ENCODE data around the gene TTC32. TPM values are rescaled to one million over a fixed set of nuclear protein-coding genes. Genes with fewer than 3 reads are reported as not detected.

The TTC32 gene
- total and polyA plus RNA-seq, 2 experiments from 2014 or later = 4.6 to 17.0 TPM

- H3K27me3 ChIP-seq (ENCODE audit: insufficient read depth) = no peaks in the 10 kb centered on the region
- no peak overlapping the region for H3K27ac ChIP-seq (ENCODE audit: low read depth)
- no peaks in the 10 kb centered on the region for H3F3A ChIP-seq (replicated peaks; ENCODE audit: low read depth)
- no peak for TF ChIP-seq EZH2 (IDR thresholded peaks at IDR 0.05; ENCODE audit: low read depth, unreplicated experiment)
- TF ChIP-seq NANOG (IDR thresholded peaks at IDR 0.05; ENCODE audit: borderline replicate concordance) = no peak
- no peak for TF ChIP-seq CTCF (conservative IDR thresholded peaks at IDR 0.05; ENCODE audit: low read depth in 2 of 2)
- TF ChIP-seq JUNB (IDR thresholded peaks at IDR 0.05; ENCODE audit: unreplicated experiment) = no peak
- TF ChIP-seq ZNF331 (CRISPR knock-in tag; IDR thresholded peaks at IDR 0.05; ENCODE audit: low read depth) = no peak
- H3K9me3 Mint-ChIP-seq = peaks cover 14% of the 10 kb centered on the region; the same call in 2 of the 3 replicates
- no peak overlapping the region for H2AFZ ChIP-seq
- H3K36me3 ChIP-seq (ENCODE audit: insufficient read depth) = peaks cover 51% of the 10 kb centered on the region; the same call in 1 of the 2 replicates
- H4K20me1 ChIP-seq (replicated peaks; ENCODE audit: insufficient read depth) = no peaks in the 10 kb centered on the region
- H3K79me2 ChIP-seq (replicated peaks; ENCODE audit: insufficient read depth) = no peaks in the 10 kb centered on the region
- H3K36me3 Mint-ChIP-seq (ENCODE audit: low read depth) = peaks cover 61% of the 10 kb centered on the region
- no peak overlapping the region for H3K4me3 Mint-ChIP-seq
- DNase-seq (ENCODE audit: low spot score) (no peak), ATAC-seq (no peak)
- no peak overlapping the region for H3K4me2 ChIP-seq
- H3K27ac Mint-ChIP-seq = no peak overlapping the region
- H3K4me1 ChIP-seq (ENCODE audit: insufficient read depth) = no peaks in the 10 kb centered on the region
- H3K9me2 ChIP-seq (ENCODE audit: insufficient read depth) = no peaks in the 10 kb centered on the region
- no peaks in the 10 kb centered on the region for H3K4me1 Mint-ChIP-seq
- H3K4me3 ChIP-seq = no peak overlapping the region
- H3K27me3 Mint-ChIP-seq (ENCODE audit: insufficient read depth, low read depth, poor library complexity) = no peaks in the 10 kb centered on the region
Observed at GRCh38 chr2:19932928-19933327, 31.1 kb upstream of the TTC32 start.

GRCh38 chr2:19929226-19929625, 27.4 kb upstream of the TTC32 start:
- no peak overlapping the region for H2AFZ ChIP-seq
- Mint-ChIP-seq H3K27ac (no peak overlapping the region), H3K4me1 (no peaks in the 10 kb centered on the region), H3K4me3 (no peak overlapping the region), H3K36me3 (ENCODE audit: low read depth) (peaks cover 72% of the 10 kb centered on the region), H3K27me3 (ENCODE audit: insufficient read depth, low read depth, poor library complexity) (no peaks in the 10 kb centered on the region), H3K9me3 (peaks cover 24% of the 10 kb centered on the region)
- H3K9me2 ChIP-seq (ENCODE audit: insufficient read depth) = no peaks in the 10 kb centered on the region
- no peak for DNase-seq (ENCODE audit: low spot score)
- no peaks in the 10 kb centered on the region for H4K20me1 ChIP-seq (replicated peaks; ENCODE audit: insufficient read depth)
- no peak overlapping the region for H3K4me3 ChIP-seq
- H3K4me1 ChIP-seq (ENCODE audit: insufficient read depth) = no peaks in the 10 kb centered on the region
- H3K27me3 ChIP-seq (ENCODE audit: insufficient read depth) = no peaks in the 10 kb centered on the region
- peaks cover 36% of the 10 kb centered on the region; the same call in 1 of the 2 replicates for H3K36me3 ChIP-seq (ENCODE audit: insufficient read depth)
- no peak for ATAC-seq
- no peaks in the 10 kb centered on the region for H3K79me2 ChIP-seq (replicated peaks; ENCODE audit: insufficient read depth)
- no peaks in the 10 kb centered on the region for H3F3A ChIP-seq (replicated peaks; ENCODE audit: low read depth)
- H3K4me2 ChIP-seq = no peak overlapping the region
- H3K27ac ChIP-seq (ENCODE audit: low read depth) = no peak overlapping the region
- no peak for TF ChIP-seq CREB1 (CRISPR knock-in tag; IDR thresholded peaks at IDR 0.05; ENCODE audit: low read depth)
- TF ChIP-seq ZNF331 (CRISPR knock-in tag; IDR thresholded peaks at IDR 0.05; ENCODE audit: low read depth) = no peak
- no peak for TF ChIP-seq POLR2AphosphoS5 (IDR thresholded peaks at IDR 0.05; ENCODE audit: low read depth)
- no peak for TF ChIP-seq EZH2phosphoT487 (IDR thresholded peaks at IDR 0.05; ENCODE audit: unreplicated experiment)
- TF ChIP-seq ZNF462 (CRISPR knock-in tag; IDR thresholded peaks at IDR 0.05) = no peak
- TF ChIP-seq REST (IDR thresholded peaks at IDR 0.05; ENCODE audit: unreplicated experiment) = no peak
